Type B pancreatic cell (in vitro differentiated cells): Measurements from ENCODE around the gene FOXA3. TPM values are rescaled to one million over a fixed set of nuclear protein-coding genes. Genes with fewer than 3 reads are reported as not detected.

Experiments used
- DNase-seq: peaks from one replicate; pipeline ENCODE4 v3.0.0; 2021; ENCODE audit warnings: mixed read lengths; ENCODE audit not compliant: unreplicated experiment; ENCODE audit errors: extremely low spot score
- H3K27ac Mint-ChIP-seq: 2 replicates; pipeline ENCODE4 v1.8.0; 2021; ENCODE audit warnings: mild to moderate bottlenecking, mixed read lengths
- H3K27me3 Mint-ChIP-seq: 2 replicates; pipeline ENCODE4 v1.8.0; 2021; ENCODE audit warnings: mixed read lengths
- H3K36me3 Mint-ChIP-seq: 2 replicates; pipeline ENCODE4 v1.8.0; 2021; ENCODE audit warnings: mixed read lengths
- H3K4me1 Mint-ChIP-seq: one replicate; pipeline ENCODE4 v1.8.0; 2021; ENCODE audit warnings: mixed read lengths; ENCODE audit not compliant: unreplicated experiment
- H3K4me3 Mint-ChIP-seq: 2 replicates; pipeline ENCODE4 v1.8.0; 2021; ENCODE audit warnings: mild to moderate bottlenecking, mixed read lengths
- H3K9me3 Mint-ChIP-seq: 2 replicates; pipeline ENCODE4 v1.8.0; 2021; ENCODE audit warnings: mixed read lengths
- total RNA-seq: library from RNA; stranded (reverse); gene quantifications from 2 replicates; pipeline ENCODE4 v1.2.1, GENCODE V29; 2021; ENCODE audit warnings: low replicate concordance
- TF ChIP-seq, protein P1 (sequence below): fragments of 200-600 bp; sonication (generic); conservative IDR thresholded peaks from 2 replicates; pipeline ENCODE4 v1.5.0; 2021; ENCODE audit warnings: antibody characterized with exemption, mild to moderate bottlenecking

FOXA3 gene
- total RNA-seq, 1 donor from 2014 or later = 3.3 TPM

GRCh38 chr19:45885556-45886426 is 21.7 kb downstream of the FOXA3 start, which contains the start of gene IRF2BP1:
TSS of gene IRF2BP1 (minus strand) at chr19:45886141. CDS start at chr19:45885774, 367 bp downstream.
- Mint-ChIP-seq H3K4me3 (peak within 1 kb of the TSS; percentile 99), H3K27me3 (no peaks in the 10 kb centered on the region), H3K27ac (peak within 1 kb of the TSS; percentile 99), H3K9me3 (no peaks in the 10 kb centered on the region), H3K36me3 (peaks cover 5% of the 10 kb centered on the region), H3K4me1 (peaks cover 27% of the 10 kb centered on the region)
- TF ChIP-seq, protein P1, sequence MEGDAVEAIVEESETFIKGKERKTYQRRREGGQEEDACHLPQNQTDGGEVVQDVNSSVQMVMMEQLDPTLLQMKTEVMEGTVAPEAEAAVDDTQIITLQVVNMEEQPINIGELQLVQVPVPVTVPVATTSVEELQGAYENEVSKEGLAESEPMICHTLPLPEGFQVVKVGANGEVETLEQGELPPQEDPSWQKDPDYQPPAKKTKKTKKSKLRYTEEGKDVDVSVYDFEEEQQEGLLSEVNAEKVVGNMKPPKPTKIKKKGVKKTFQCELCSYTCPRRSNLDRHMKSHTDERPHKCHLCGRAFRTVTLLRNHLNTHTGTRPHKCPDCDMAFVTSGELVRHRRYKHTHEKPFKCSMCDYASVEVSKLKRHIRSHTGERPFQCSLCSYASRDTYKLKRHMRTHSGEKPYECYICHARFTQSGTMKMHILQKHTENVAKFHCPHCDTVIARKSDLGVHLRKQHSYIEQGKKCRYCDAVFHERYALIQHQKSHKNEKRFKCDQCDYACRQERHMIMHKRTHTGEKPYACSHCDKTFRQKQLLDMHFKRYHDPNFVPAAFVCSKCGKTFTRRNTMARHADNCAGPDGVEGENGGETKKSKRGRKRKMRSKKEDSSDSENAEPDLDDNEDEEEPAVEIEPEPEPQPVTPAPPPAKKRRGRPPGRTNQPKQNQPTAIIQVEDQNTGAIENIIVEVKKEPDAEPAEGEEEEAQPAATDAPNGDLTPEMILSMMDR = no peak
- peak; percentile 94 for DNase-seq

- Mint-ChIP-seq H3K27ac (peak overlapping the region; percentile 99), H3K4me1 (peaks cover 20% of the 10 kb centered on the region), H3K36me3 (peaks cover 5% of the 10 kb centered on the region), H3K9me3 (no peaks in the 10 kb centered on the region), H3K4me3 (peak overlapping the region; percentile 99), H3K27me3 (no peaks in the 10 kb centered on the region)
- DNase-seq = peak; percentile 88
- TF ChIP-seq, protein P1 = no peak
Observed at GRCh38 chr19:45886427-45887199, 22.5 kb downstream of the FOXA3 start.

- Mint-ChIP-seq H3K36me3 (peaks cover 5% of the 10 kb centered on the region), H3K4me3 (peak overlapping the region; percentile 99), H3K9me3 (no peaks in the 10 kb centered on the region), H3K4me1 (peaks cover 16% of the 10 kb centered on the region), H3K27ac (peak overlapping the region; percentile 99), H3K27me3 (no peaks in the 10 kb centered on the region)
- TF ChIP-seq, protein P1 = no peak
- no peak for DNase-seq
Observed at GRCh38 chr19:45887200-45887710, 23.1 kb downstream of the FOXA3 start.

DNA sequence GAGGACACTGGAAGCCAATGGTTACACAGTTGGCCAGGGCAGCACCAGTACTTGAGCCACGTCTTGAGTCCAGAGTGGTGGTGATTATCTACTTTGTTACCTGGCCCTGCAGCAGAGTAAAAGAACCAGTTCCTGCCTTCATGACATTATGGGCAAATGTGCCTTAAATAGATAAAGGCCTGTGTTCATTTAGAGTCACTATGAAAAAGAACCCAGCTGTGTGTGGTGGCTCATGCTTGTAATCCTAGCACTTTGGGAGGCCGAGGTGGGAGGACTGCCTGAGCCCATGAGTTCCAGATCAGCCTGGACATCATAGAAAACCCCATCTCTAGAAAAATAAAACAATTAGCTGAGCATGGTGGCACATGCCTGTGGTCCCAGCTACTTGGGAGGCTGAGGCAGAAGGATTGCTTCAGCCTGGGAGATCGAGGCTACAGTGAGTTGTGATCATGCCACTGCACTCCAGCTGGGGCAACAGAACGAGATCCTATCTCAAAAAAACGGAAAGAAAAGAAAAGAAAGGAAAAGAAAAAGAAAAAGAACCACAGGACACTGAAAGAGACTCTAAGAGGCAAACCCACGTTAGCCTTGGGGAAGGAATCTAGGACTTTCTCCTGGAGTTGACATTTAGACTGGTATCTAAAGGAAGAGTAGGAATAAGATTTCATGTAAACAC is 25.2 kb downstream of the FOXA3 start:
- Mint-ChIP-seq H3K4me3 (no peak overlapping the region), H3K27me3 (no peaks in the 10 kb centered on the region), H3K9me3 (no peaks in the 10 kb centered on the region), H3K36me3 (no peaks in the 10 kb centered on the region), H3K27ac (no peak overlapping the region), H3K4me1 (peaks cover 7% of the 10 kb centered on the region)
- TF ChIP-seq, protein P1 = no peak
- DNase-seq = no peak

GRCh38 chr19:45890877-45891276 is 26.8 kb downstream of the FOXA3 start:
- TF ChIP-seq, protein P1 = no peak
- DNase-seq = no peak
- Mint-ChIP-seq H3K4me1 (peaks cover 7% of the 10 kb centered on the region), H3K27ac (no peak overlapping the region), H3K36me3 (peaks cover 9% of the 10 kb centered on the region), H3K27me3 (no peaks in the 10 kb centered on the region), H3K9me3 (no peaks in the 10 kb centered on the region), H3K4me3 (no peak overlapping the region)
